ENCODE data around the gene GPR146. TPM values are rescaled to one million over a fixed set of nuclear protein-coding genes. Genes with fewer than 3 reads are reported as not detected.

GPR146 gene
- total and polyA plus RNA-seq, 2 of the 13 experiments (the other 11 are each of a cell fraction or from before 2014, with no cell fraction given) = 2.0 to 15.9 TPM

DNA sequence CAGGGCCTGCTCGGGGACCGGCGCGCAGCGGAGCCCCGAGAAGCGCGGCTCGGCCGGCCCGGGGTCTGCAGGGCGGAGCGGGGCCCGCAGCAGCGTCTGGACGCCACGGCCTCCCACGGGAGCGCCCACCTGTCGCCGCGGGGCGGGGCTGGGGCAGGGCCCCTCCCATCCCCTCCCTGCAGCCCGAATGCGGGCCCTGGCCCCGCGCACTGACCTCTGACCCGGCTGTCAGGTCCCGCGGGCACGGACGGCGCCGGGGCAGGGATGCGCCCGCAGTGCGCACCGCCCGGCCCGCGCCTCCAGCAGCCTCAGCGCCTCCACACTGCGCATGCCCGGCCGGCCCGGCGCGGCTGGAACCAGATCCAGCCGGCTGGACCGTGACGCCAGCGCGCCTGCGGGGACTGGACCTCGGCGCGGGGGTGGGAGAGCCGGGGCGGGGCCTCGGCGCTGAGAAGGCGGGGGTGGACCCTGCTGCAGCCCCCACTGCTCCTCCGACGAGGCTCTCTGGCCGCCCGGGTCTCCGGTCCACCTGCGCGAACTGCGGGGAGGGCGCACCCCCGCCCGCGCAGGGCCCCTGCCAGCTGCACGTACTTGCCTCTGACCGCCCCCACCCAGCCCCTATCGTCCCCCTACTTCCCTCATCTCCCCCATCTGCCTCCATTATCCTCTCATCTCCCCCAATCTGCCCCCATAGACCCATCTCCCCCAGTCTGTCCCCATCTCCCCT, 16.1 kb upstream of the GPR146 start (continued):
- TF ChIP-seq MAFF (IDR thresholded peaks at IDR 0.05; ENCODE audit: low read depth, low read length) (no peak), KLF16 (CRISPR knock-in tag; IDR thresholded peaks at IDR 0.05) (no peak), TMF1 (CRISPR knock-in tag; IDR thresholded peaks at IDR 0.05; ENCODE audit: low read depth) (peak; percentile 61), ZNF317 (CRISPR knock-in tag; IDR thresholded peaks at IDR 0.05) (no peak), ZNF564 (CRISPR knock-in tag; IDR thresholded peaks at IDR 0.05) (no peak), TBP (CRISPR knock-in tag; IDR thresholded peaks at IDR 0.05) (no peak), GABPA (IDR thresholded peaks at IDR 0.05; ENCODE audit: low read depth, low read length) (no peak), GABPA (CRISPR knock-in tag; IDR thresholded peaks at IDR 0.05; ENCODE audit: low read depth) (no peak), ZNF501 (CRISPR knock-in tag; IDR thresholded peaks at IDR 0.05) (no peak), ZC3H13 (CRISPR knock-in tag; IDR thresholded peaks at IDR 0.05) (0 out of 2 replicates have a peak, but pooled peaks have one; percentile 17), NFIB (CRISPR knock-in tag; IDR thresholded peaks at IDR 0.05; ENCODE audit: borderline replicate concordance) (no peak), ZNF335 (CRISPR knock-in tag; IDR thresholded peaks at IDR 0.05) (0 out of 2 replicates have a peak, but pooled peaks have one; percentile 11), NFYC (CRISPR knock-in tag; IDR thresholded peaks at IDR 0.05) (no peak), ZNF724P (CRISPR knock-in tag; IDR thresholded peaks at IDR 0.05; ENCODE audit: borderline replicate concordance) (peak; percentile 55; the same call in 1 of the 2 replicates), NFIC (IDR thresholded peaks at IDR 0.05; ENCODE audit: low read length) (no peak), TCF7 (IDR thresholded peaks at IDR 0.05; ENCODE audit: low read depth) (no peak), LCORL (IDR thresholded peaks at IDR 0.05) (no peak), LCORL (CRISPR knock-in tag; IDR thresholded peaks at IDR 0.05) (peak; percentile 83; the same call in 1 of the 2 replicates), DNMT3B (CRISPR knock-in tag; conservative IDR thresholded peaks at IDR 0.05) (no peak), KLF15 (CRISPR knock-in tag; IDR thresholded peaks at IDR 0.05; ENCODE audit: borderline replicate concordance) (no peak), CSRNP2 (CRISPR knock-in tag; conservative IDR thresholded peaks at IDR 0.05; ENCODE audit: low read depth) (no peak)
- TF ChIP-seq, protein P1, sequence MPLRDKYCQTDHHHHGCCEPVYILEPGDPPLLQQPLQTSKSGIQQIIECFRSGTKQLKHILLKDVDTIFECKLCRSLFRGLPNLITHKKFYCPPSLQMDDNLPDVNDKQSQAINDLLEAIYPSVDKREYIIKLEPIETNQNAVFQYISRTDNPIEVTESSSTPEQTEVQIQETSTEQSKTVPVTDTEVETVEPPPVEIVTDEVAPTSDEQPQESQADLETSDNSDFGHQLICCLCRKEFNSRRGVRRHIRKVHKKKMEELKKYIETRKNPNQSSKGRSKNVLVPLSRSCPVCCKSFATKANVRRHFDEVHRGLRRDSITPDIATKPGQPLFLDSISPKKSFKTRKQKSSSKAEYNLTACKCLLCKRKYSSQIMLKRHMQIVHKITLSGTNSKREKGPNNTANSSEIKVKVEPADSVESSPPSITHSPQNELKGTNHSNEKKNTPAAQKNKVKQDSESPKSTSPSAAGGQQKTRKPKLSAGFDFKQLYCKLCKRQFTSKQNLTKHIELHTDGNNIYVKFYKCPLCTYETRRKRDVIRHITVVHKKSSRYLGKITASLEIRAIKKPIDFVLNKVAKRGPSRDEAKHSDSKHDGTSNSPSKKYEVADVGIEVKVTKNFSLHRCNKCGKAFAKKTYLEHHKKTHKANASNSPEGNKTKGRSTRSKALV (CRISPR knock-in tag; IDR thresholded peaks at IDR 0.05) = no peak
- TF ChIP-seq, protein P2, sequence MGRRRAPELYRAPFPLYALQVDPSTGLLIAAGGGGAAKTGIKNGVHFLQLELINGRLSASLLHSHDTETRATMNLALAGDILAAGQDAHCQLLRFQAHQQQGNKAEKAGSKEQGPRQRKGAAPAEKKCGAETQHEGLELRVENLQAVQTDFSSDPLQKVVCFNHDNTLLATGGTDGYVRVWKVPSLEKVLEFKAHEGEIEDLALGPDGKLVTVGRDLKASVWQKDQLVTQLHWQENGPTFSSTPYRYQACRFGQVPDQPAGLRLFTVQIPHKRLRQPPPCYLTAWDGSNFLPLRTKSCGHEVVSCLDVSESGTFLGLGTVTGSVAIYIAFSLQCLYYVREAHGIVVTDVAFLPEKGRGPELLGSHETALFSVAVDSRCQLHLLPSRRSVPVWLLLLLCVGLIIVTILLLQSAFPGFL (CRISPR knock-in tag; IDR thresholded peaks at IDR 0.05) = no peak
- TF ChIP-seq, protein P3, sequence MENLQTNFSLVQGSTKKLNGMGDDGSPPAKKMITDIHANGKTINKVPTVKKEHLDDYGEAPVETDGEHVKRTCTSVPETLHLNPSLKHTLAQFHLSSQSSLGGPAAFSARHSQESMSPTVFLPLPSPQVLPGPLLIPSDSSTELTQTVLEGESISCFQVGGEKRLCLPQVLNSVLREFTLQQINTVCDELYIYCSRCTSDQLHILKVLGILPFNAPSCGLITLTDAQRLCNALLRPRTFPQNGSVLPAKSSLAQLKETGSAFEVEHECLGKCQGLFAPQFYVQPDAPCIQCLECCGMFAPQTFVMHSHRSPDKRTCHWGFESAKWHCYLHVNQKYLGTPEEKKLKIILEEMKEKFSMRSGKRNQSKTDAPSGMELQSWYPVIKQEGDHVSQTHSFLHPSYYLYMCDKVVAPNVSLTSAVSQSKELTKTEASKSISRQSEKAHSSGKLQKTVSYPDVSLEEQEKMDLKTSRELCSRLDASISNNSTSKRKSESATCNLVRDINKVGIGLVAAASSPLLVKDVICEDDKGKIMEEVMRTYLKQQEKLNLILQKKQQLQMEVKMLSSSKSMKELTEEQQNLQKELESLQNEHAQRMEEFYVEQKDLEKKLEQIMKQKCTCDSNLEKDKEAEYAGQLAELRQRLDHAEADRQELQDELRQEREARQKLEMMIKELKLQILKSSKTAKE (CRISPR knock-in tag; IDR thresholded peaks at IDR 0.05; ENCODE audit: borderline replicate concordance) = no peak

All from HepG2 (cell line).